ENCODE results near the gene OBP2A.
"Not testable (repeated sequence)": the region's sequence is repeated elsewhere in the genome, so short reads cannot be mapped to it uniquely, and the experiment has no call there.

The OBP2A gene

GRCh38 chr9:135512241-135512603 lies 33.7 kb upstream of the OBP2A start:
- DNase-seq: no peak

GRCh38 chr9:135512904-135513303 lies 33.0 kb upstream of the OBP2A start:
- no peak for DNase-seq

GRCh38 chr9:135513351-135513846 lies 32.5 kb upstream of the OBP2A start:
- DNase-seq: no peak

GRCh38 chr9:135513906-135514305 lies 32.0 kb upstream of the OBP2A start:
- DNase-seq: not testable (repeated sequence)

- no peak for DNase-seq
These were observed 31.4 kb upstream of the OBP2A start for GRCh38 chr9:135514342-135515082.

GRCh38 chr9:135515083-135515951 lies 30.6 kb upstream of the OBP2A start:
- DNase-seq: no peak

- DNase-seq: no peak
These were observed 29.6 kb upstream of the OBP2A start for GRCh38 chr9:135516132-135516860.

GRCh38 chr9:135517407-135517822 lies 28.5 kb upstream of the OBP2A start:
- DNase-seq: no peak

GRCh38 chr9:135519179-135519971 lies 26.6 kb upstream of the OBP2A start:
- DNase-seq: no peak

GRCh38 chr9:135520916-135521607 lies 24.9 kb upstream of the OBP2A start, which contains the start of gene LCN1:
TSS of gene LCN1 (plus strand) at chr9:135521440. CDS start at chr9:135521498, 58 bp downstream.
- DNase-seq: no peak

GRCh38 chr9:135521608-135522095 lies 24.3 kb upstream of the OBP2A start:
- no peak for DNase-seq

- no peak for DNase-seq
These were observed 23.6 kb upstream of the OBP2A start for GRCh38 chr9:135522137-135522877.

GRCh38 chr9:135522931-135523330 lies 23.0 kb upstream of the OBP2A start:
- DNase-seq: no peak

- DNase-seq: no peak
These were observed 22.3 kb upstream of the OBP2A start for GRCh38 chr9:135523521-135524129.

- no peak for DNase-seq
These were observed 21.6 kb upstream of the OBP2A start for GRCh38 chr9:135524130-135524861.

GRCh38 chr9:135525241-135526088 lies 20.5 kb upstream of the OBP2A start:
- DNase-seq: no peak

- no peak for DNase-seq
These were observed 19.7 kb upstream of the OBP2A start for GRCh38 chr9:135526089-135526729.

Data from NCI-H146 (cell line).